CD4-positive, alpha-beta T cell (primary cell): Measurements from ENCODE around the gene KLRF1. TPM values are rescaled to one million over a fixed set of nuclear protein-coding genes. Genes with fewer than 3 reads are reported as not detected.
A peak's percentile ranks its signal among the peaks of the same experiment; 100 is the strongest.

ENCODE experiments used
- ATAC-seq: fragments of 200-7000 bp; cut with Tn5 transposase; one replicate; pipeline ENCODE4 v1.10.0; 2022; ENCODE audit warnings: mild to moderate bottlenecking; ENCODE audit not compliant: poor library complexity
- CTCF ChIA-PET: fragments of 350-600 bp; sonication (Branson Sonifier 250); formaldehyde crosslinking; loops from one replicate; lab custom pipeline; 2021; ENCODE audit warnings: antibody characterized with exemption, inconsistent platforms; lab: Charles Lee
- POLR2A ChIA-PET: fragments of 350-600 bp; sonication (Branson Sonifier 250); formaldehyde crosslinking; loops from one replicate; lab custom pipeline; 2021; ENCODE audit warnings: antibody characterized with exemption, inconsistent platforms; lab: Charles Lee
- DNase-seq, 14 experiments: peaks; one replicate each; pipeline ENCODE4 v3.0.0-alpha.2; 2013 to 2020; ENCODE audit warnings: mixed read lengths in 2 of 14
- H3K27ac ChIP-seq, 2 donors: one replicate each; pipeline versions ENCODE4 v1.5.1 to v1.7.0; 2013; ENCODE audit warnings: low read length in 2 of 2, low read depth in 1 of 2, mild to moderate bottlenecking in 1 of 2
- H3K27me3 ChIP-seq, 2 experiments: 1 replicate in 1 of 2; 2 replicates in 1 of 2; pipeline versions ENCODE4 v1.6.1 to v1.7.0; 2013; ENCODE audit warnings: low read length in 2 of 2, control low read depth in 1 of 2, mild to moderate bottlenecking in 1 of 2, moderate library complexity in 1 of 2; ENCODE audit not compliant: insufficient read depth in 2 of 2, control insufficient read depth in 1 of 2
- H3K36me3 ChIP-seq: one replicate; pipeline ENCODE4 v1.6.1; 2013; ENCODE audit warnings: low read length, control low read depth; ENCODE audit not compliant: insufficient read depth
- H3K4me1 ChIP-seq: one replicate; pipeline ENCODE4 v1.6.1; 2013; ENCODE audit warnings: low read length, control low read depth; ENCODE audit not compliant: insufficient read depth
- H3K4me3 ChIP-seq: one replicate; pipeline ENCODE4 v1.5.1; 2013; ENCODE audit warnings: mild to moderate bottlenecking, low read length, moderate library complexity
- H3K9me3 ChIP-seq, 2 experiments: 1 replicate in 1 of 2; 2 replicates in 1 of 2; pipeline versions ENCODE4 v1.6.1 to v1.7.0; 2013; ENCODE audit warnings: low read length in 2 of 2, mild to moderate bottlenecking in 2 of 2, control low read depth in 1 of 2, moderate library complexity in 1 of 2; ENCODE audit not compliant: control insufficient read depth in 1 of 2, insufficient read depth in 1 of 2
- H3K27ac Mint-ChIP-seq: one replicate; pipeline ENCODE4 v1.8.0; 2020; ENCODE audit warnings: mixed read lengths
- H3K27me3 Mint-ChIP-seq: one replicate; pipeline ENCODE4 v1.8.0; 2021; ENCODE audit warnings: mixed read lengths
- H3K36me3 Mint-ChIP-seq: one replicate; pipeline ENCODE4 v1.8.0; 2021; ENCODE audit warnings: low read depth, mixed read lengths
- H3K4me1 Mint-ChIP-seq: one replicate; pipeline ENCODE4 v1.8.0; 2021; ENCODE audit warnings: low read depth, mixed read lengths
- H3K4me3 Mint-ChIP-seq: one replicate; pipeline ENCODE4 v1.8.0; 2020; ENCODE audit warnings: mild to moderate bottlenecking, mixed read lengths
- H3K9me3 Mint-ChIP-seq: one replicate; pipeline ENCODE4 v1.8.0; 2020; ENCODE audit warnings: mixed read lengths
- CTCF ChIP-seq: fragments of 200-600 bp; IDR thresholded peaks from one replicate; pipeline ENCODE4 v1.8.0; 2022; ENCODE audit warnings: antibody characterized with exemption, mild to moderate bottlenecking
- intact Hi-C, 2 experiments: fragments of 100-400 bp; cut with DNase I in 1 of 2; cut with micrococcal nuclease in 1 of 2; formaldehyde crosslinking; loops; one replicate each; pipeline versions ENCODE4 v1.15.1 to v1.9.0; 2023 to 2025; cut with DNase I, micrococcal nuclease
- total RNA-seq, 174 experiments: library from RNA in 2 of 174; stranded (reverse) in 2 of 174; gene quantifications; one replicate each; pipeline ENCODE4 v1.2.3 and lab custom pipeline; 2021 to 2026

The KLRF1 gene
- total RNA-seq, 2 experiments from 2014 or later, result 0.44 TPM; not detected in 1

GRCh38 chr12:9795945-9796344 is 31.3 kb upstream of the KLRF1 start:
- Histone ChIP-seq H3K4me1 (peaks cover 19% of the 10 kb centered on the region), H3K36me3 (no peaks in the 10 kb centered on the region), H3K27me3 (no peaks in the 10 kb centered on the region), H3K9me3 (no peaks in the 10 kb centered on the region), H3K4me3 (no peak overlapping the region), H3K27ac (no peak overlapping the region)
- no peaks in the 10 kb centered on the region for H3K9me3 Mint-ChIP-seq
- no peak for TF ChIP-seq CTCF
- no peak for DNase-seq
- peak overlapping the region; percentile 35 for H3K4me3 Mint-ChIP-seq
- no peaks in the 10 kb centered on the region for H3K36me3 Mint-ChIP-seq
- intact Hi-C loops, result no loop called here
- CTCF ChIA-PET, result interaction anchor here (10.4 kb wide), 1 partner anchor 42 kb away, joined by 185 read pairs; no protein-coding TSS in a partner anchor
- no peaks in the 10 kb centered on the region for H3K27me3 Mint-ChIP-seq
- peak overlapping the region; percentile 38 for H3K27ac Mint-ChIP-seq
- peaks cover 58% of the 10 kb centered on the region for H3K4me1 Mint-ChIP-seq
- ATAC-seq, result no peak
- POLR2A ChIA-PET, result interaction anchor here (1.0 to 7.3 kb wide), 5 partner anchors 23 to 65 kb away, joined by 3 to 253 read pairs (median 18); partner anchors contain the start of gene CD69

GRCh38 chr12:9796346-9796745 is 30.9 kb upstream of the KLRF1 start:
- Histone ChIP-seq H3K27me3 (no peaks in the 10 kb centered on the region), H3K4me1 (peaks cover 19% of the 10 kb centered on the region), H3K4me3 (peak overlapping the region; percentile 3), H3K27ac (no peak overlapping the region), H3K9me3 (no peaks in the 10 kb centered on the region), H3K36me3 (no peaks in the 10 kb centered on the region)
- H3K4me1 Mint-ChIP-seq, result peaks cover 58% of the 10 kb centered on the region
- H3K27me3 Mint-ChIP-seq, result no peaks in the 10 kb centered on the region
- peak overlapping the region; percentile 67 for H3K4me3 Mint-ChIP-seq
- intact Hi-C loops, result no loop called here
- no peak for TF ChIP-seq CTCF
- ATAC-seq, result peak; percentile 21
- DNase-seq, result peak in 3 of 14 experiments; percentile 48 to 66 (median 54)
- ChIA-PET POLR2A (interaction anchor here (0.9 to 7.3 kb wide), 10 partner anchors 17 to 73 kb away, joined by 3 to 253 read pairs (median 7); partner anchors contain the start of genes CD69 and CLEC2B), CTCF (interaction anchor here (4.6 to 10.4 kb wide), 2 partner anchors 42 to 53 kb away, joined by 28 to 185 read pairs; no protein-coding TSS in a partner anchor)
- peak overlapping the region; percentile 38 for H3K27ac Mint-ChIP-seq
- no peaks in the 10 kb centered on the region for H3K36me3 Mint-ChIP-seq
- no peaks in the 10 kb centered on the region for H3K9me3 Mint-ChIP-seq

- H3K4me1 ChIP-seq, result peaks cover 19% of the 10 kb centered on the region
- POLR2A ChIA-PET, result interaction anchor here (0.6 to 7.3 kb wide), 13 partner anchors 17 to 149 kb away, joined by 3 to 253 read pairs (median 5); partner anchors contain the start of genes CD69 and CLEC2B
- H3K27ac ChIP-seq, result peak overlapping the region in 1 of 2 donors; percentile 42
- no peak for ATAC-seq
- Mint-ChIP-seq H3K4me3 (peak overlapping the region; percentile 67), H3K9me3 (no peaks in the 10 kb centered on the region), H3K27ac (peak overlapping the region; percentile 38), H3K36me3 (no peaks in the 10 kb centered on the region), H3K27me3 (no peaks in the 10 kb centered on the region), H3K4me1 (peaks cover 58% of the 10 kb centered on the region)
- no peak for TF ChIP-seq CTCF
- no peaks in the 10 kb centered on the region for H3K36me3 ChIP-seq
- intact Hi-C loops, result no loop called here
- no peaks in the 10 kb centered on the region for H3K9me3 ChIP-seq
- CTCF ChIA-PET, result interaction anchor here (1.2 to 10.4 kb wide), 6 partner anchors 11 to 54 kb away, joined by 4 to 185 read pairs (median 18); partner anchors contain the start of gene CD69
- H3K4me3 ChIP-seq, result peak overlapping the region; percentile 3
- H3K27me3 ChIP-seq, result no peaks in the 10 kb centered on the region
- DNase-seq, result no peak
Measured at GRCh38 chr12:9796971-9797370, 30.3 kb upstream of the KLRF1 start.
